Measurements from ENCODE around the gene GNLY.

Gene GNLY

DNA sequence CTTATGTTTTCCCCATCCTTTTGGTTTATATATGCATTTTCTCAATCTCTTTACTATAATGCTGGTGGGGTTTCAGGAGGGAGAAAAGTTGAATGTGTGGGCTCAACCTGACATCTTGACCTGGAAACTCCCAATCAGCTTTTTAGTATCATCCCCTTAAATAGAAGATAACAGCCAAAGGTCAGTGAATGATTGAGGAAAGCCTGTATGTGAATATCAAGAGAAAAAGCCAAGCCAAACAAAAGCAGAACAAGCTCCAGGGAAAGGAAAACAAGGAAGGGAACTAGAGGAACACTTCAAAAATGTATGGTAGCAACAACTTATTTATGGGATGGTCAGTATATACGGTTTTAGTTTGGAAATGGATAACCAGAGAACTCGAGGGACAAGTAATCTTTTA, 31.3 kb downstream of the GNLY start:
- no peak for DNase-seq (ENCODE audit: low read depth, low spot score)

DNA sequence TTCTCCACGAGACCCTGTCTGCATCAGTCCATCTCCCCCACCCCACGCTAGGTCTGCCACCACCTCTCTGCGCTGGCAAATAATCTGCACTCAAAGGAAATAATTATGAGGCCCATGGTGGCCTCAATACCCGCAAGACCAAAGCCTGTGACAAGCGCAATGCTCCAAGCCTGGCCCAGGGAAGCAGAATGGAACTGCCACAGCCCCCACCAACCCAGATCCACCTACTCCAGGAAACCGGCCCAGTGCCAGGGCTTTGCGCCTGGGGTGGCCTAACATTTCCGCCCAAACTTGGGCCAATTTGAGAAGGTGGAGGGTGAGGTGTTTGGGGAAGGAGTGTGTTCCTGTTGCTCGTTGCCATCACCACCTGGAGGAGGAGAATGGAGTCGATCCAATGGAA, 33.6 kb downstream of the GNLY start:
- DNase-seq (ENCODE audit: low read depth, low spot score): no peak

DNA sequence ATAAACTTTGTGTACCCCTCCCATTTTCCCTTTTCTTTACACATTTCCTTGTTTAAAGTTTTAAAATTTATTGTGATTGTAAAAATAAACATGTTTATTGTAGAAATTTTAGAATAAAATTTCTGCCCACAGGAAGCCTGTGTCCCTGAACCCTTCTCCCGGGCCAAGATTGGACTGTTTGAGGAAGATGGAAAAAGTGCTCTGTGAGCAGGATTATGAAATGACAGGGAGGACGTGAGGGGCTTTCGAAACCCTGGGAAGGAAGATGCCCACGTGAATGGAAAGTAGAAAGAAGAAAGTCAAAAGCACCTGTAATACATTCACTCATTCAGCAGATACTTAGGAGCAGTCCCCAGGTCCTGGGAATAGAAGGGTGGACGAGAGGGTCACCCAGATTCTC, 34.2 kb downstream of the GNLY start:
- no peak for DNase-seq (ENCODE audit: low read depth, low spot score)

DNA sequence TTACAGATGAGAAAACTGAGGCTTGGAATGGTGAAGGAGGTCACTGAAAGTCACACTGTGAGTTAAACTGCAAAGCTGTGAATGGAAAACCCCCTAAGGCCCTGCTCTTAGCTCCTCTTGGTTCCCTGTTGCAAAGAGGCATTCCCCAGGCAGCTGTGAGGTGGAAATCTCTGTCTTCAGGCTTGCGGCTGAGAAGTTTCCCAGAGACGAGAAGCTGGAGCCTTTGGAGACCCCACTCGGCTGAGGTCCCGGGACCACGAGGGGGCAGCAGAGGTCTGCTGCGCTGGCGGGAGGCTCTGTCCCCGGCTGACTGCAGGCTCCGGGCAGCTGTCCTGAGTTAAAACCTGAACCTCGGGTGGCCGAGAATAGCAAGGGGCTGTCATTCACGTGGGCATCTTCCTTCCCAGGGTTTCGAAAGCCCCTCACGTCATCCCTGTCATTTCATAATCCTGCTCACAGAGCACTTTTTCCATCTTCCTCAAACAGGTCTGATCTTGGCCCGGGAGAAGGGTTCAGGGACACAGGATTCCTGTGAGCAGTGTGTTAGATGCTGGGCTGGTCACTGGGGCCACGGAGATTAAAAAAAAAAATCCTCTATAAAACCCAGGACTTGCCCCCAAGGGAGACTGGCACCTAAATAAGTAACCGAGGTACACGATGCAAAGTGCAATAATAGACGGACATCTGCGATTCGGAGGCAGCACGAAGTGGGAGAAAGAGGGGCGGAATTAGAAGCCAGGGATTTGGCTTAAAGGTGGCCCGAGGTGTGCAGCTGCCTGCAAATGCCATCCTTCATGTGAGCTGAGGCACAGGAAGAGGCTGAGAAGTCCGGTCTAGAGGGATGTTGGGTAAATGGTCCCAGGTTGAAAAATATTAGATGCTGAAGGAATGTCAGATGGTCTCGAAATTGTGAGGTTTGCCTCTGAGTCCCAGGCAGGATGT, 35.0 kb downstream of the GNLY start:
- DNase-seq (ENCODE audit: low read depth, low spot score): peak; percentile 38

DNA sequence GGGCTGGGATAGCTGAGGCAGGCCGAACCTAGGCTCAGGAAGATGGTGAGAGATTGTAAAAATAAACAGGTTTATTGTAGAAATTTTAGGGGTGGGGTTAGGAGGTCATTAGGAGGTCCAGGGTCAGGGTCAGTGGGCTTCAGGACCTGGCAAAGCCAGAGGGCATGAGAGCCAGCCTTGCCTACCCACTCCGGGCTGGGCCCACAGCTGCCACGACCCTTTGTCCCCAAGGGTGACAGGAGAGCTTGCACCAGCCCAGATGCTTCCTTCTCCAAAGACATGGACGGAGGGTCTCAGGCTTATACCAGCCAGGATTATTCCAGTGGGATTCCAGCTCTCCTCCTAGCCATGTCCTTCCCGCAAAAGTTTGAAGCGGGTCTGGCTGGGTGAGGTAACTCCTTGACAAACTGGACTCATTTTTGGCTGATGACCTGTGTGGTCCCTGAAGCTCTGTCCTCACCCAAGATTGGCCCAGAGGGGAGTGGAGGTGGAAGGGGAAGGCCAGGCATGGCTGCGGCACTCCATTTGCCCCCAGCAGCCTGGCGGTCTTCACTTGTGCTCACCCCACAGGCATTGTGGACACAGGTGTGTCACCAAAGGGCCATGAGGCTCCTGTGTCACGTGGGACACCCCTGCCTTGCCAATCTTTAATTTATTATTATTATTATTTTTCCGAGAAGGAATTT, 35.8 kb downstream of the GNLY start:
- DNase-seq (ENCODE audit: low read depth, low spot score): no peak

DNA sequence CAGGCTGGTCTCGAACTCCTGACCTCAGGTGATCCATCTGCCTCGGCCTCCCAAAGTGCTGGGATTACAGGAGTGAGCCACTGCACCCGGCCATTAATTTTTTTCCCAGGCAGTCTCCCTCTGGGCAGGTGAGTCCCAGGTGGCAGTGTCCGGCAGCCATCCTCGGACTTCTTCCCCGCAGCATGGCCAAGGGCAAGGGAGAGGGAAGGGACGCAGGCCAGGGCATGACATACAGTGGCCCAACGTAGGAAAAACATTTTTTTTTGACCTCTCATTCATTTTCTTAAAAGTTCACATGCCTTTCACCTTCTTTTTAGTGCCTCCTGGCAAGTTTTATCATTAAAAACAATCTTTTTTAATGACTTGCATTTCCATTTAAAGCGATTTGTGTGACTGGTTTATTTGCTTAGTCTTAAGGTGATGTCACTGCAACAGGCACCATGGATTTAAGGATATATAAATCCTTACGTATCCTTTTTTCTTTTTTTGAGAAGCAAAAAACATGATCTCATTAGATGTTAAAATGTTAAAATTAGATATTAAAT, 36.6 kb downstream of the GNLY start:
- DNase-seq (ENCODE audit: low read depth, low spot score): no peak

DNA sequence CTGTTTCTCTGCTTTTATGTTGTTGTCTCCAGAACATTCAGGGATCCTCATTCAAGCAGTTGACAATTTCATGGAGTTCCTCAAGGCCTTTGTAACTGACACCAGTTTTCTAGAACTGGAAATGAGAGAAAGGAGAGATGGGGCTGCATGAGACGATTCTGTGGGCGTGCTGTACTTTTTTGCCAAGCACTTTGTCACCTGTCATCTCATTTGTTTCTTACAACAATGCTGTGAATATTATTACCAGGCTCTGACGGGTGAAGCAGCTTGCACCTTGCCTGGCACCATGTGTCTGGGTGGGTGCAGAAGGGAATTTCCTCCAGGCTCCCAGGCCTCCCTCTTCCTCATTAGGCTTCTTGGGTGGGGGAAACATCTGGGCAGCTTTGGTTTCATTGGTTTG, 37.4 kb downstream of the GNLY start:
- no peak for DNase-seq (ENCODE audit: low read depth, low spot score)

DNA sequence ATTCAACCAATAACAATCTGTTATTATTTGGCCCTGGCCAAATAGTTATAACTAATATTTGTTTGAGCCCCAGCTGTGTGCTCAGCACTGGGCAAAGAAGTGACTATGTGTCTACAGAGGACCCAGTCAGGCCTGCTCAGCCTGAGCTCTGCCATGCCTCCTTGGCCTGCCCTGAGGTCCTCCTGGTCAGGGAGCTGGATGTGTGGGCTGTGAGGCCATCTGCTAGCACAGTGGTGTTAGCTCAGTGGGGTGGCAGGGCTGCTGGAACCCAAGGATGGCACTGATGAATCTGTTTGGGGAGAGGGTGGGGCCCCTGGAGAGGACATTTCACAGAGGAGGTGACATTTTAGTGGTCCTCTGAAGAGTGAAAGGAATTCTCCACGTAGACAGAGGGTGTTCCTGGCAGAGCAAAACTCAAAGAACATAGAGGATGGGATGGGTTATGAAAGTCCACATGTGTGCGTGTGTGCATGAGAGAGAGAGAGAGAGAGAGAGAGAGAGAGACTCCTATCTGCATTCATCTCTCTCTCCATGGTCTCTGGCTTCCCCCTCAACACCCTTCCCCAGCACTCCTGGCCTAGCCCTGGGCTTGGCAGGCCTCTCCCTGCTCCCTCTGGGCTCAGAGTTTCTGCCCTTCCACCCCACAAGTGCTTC, 38.4 kb downstream of the GNLY start:
- DNase-seq (ENCODE audit: low read depth, low spot score): no peak

DNA sequence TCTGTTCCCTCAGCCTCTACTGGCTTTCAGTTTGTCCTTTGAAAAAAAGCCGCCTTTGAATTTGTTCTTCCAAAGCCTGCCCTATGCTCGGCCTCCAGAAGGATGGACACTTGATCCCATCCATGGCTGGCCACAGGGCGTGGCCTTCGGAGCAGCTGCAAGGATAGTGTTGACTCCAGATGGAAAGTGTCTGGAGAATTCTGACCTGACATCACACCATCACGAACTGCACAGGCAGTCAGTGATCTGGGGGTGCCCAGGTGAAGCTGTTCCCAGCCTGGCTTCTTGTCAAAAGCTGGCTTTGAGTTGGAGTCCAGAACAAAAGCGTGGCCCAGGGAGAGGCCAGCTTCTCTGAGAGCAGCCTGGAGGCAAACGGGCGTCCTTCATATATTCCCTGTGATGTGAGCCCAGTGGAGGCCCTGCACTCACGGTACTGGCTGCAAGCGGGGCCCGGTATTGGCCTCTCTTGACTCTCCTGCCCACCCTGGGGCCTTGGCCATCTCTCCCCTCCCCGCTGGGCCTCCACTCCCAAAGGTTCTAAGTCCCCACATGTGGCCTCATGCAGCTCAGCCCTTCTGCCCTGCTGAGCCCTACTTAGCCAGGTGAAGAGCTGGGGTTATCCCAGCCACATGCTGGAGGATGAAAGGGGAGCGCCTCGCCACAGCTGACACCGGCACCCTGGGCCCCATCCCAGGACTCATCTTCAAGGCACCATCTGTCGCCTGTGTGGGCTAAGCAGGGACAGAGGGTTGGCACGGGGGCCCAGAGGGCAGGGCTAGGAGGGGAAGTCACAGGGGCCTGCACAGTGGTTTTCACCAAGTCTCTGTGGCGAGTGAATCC, 39.2 kb downstream of the GNLY start:
- DNase-seq (ENCODE audit: low read depth, low spot score): no peak

DNA sequence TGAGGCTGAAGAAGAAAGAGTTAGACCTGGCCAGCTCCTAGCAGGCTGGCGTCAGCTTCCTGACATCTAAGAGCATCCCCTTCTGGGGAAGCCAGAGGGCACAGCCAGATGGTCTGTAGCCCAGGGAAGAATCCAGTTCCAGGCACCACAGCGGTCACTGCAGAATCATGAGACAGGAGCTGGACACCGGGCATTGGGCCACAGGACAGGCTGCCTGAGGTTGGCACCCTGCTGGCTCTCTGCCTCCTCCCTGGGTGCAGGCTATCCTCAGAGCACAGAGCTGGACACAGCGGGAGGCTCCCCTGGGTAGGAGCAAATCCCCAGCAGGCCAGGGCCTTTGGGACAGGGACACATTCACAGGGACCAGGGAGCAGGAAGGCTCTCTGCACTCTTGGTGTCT, 39.9 kb downstream of the GNLY start:
- DNase-seq (ENCODE audit: low read depth, low spot score): no peak

DNA sequence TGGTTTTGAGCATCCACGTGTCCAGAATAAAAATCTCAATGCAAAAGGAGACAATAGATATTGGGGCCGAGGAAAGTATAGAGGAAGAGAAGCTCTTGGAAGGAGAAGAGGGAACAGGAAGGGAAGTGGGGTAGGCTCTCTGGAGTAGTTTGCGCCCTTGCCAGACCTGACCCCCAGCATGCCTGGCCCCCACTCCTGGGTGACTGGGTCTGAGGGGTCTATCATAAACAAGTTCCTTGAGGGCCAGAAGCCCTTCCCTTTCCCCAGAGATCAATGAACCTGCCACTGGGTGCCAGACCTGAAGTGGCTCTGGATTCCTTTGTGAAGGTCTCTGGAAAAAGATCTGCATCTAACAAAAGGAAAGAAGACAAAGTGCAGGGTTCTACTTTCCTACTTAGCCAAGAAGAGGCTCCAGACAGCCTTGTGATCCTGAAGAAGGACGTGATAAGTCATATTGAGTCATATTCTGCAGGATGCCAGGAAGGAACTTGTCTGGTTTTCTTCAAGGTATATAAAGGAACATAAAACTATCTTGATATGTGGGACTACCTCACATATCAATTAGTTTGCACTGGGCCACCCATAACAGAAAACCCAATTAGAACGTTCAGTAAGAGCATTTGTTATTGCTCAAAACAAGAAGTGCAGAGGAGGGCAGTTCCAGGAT, 40.9 kb downstream of the GNLY start:
- no peak for DNase-seq (ENCODE audit: low read depth, low spot score)

DNA sequence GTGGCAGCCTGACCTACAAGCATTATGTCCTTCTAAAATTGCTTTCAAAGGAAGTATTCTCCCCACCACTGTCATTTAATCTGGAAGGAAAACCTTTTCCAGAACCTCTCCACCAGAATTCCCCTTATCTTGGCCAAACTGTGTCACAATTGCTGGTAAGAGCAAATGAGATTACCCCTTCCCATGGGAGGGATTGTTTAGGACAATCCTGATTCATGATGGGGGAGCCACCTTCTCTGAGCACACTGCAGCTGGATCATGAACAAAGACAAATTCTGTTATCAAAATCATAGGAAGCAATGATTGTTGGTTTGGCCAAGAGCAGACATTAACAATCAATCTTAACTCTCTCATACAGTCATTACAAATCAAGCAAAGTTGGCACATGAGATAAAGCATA, 41.5 kb downstream of the GNLY start:
- no peak for DNase-seq (ENCODE audit: low read depth, low spot score)

DNA sequence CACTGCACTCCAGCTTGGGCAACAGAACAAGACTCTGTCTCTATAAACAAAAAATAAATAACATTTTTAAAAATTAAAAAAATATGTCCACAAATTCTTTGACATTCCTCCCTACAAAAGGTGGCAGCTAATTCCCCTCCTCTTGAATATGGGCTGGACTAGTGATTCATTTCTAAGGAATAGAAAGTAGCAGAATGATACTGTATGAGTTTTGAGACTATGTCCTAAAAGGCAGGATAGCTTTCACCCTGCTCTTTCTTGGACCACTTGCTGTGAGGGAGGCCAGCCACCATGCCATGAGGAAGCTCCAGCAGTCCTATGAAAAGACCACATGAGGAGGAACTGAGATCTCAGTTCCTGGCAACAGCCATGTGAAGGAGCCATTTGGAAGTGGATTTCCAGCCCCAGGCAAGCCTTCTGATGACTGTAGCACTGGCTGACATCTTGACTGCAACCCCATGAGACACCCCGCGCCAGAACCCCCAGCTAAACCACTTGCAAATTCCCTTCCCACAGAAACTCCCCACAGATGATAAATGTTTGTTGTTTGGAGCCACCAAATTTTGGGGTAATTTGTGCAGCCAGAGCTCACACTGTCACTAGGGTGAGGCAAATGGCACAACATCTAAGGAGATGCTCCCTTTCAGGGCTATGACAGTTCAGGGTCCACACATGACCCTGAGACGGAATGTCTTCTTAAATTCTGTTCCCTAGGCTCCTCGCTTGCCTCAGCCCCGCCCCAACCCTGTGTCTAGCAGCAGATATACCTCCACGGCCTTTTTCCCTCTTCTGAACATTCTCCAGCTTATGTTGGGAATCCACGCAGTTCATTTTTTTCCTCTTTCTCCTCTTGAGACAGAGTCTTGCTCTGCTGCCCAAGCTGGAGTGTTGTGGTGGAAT, 42.5 kb downstream of the GNLY start:
- DNase-seq (ENCODE audit: low read depth, low spot score): no peak

DNA sequence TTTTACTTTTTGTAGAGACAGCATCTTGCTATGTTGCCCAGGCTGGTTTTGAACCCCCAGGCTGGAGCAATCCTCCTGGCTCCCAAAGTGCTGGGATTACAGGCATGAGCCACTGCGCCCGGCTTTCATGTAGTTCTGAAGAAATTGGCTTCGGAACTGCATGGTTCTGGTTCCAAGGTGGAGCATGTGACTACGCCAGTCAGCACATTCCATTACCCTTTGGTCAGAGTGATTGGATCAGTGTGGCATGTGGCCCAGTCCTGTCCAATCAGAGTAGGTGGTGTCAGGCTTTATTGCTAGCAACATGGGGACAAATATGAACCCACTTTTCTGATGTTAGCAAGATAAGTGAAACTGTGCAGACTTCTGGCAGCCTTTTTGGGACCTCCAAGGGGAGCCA, 43.3 kb downstream of the GNLY start:
- DNase-seq (ENCODE audit: low read depth, low spot score): no peak

DNA sequence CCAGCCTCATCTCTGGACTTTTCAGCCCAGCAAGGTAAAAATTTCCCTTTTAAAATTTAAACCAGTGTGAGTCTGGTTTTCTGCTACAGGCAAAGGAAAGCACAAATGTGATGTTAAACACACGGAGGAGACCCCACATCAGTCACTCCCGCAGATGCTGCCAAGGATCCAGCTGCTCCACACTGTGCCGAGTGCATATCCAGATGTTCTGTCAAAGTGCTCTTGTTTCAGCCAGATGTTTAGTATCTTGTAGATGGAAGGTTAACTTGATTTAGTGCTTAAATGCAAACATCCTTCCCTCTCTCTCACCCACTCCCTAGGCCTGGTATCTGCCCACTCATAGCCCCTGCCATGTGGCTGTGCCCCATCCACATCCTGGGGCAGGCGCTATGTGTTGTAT, 43.8 kb downstream of the GNLY start:
- no peak for DNase-seq (ENCODE audit: low read depth, low spot score)

DNA sequence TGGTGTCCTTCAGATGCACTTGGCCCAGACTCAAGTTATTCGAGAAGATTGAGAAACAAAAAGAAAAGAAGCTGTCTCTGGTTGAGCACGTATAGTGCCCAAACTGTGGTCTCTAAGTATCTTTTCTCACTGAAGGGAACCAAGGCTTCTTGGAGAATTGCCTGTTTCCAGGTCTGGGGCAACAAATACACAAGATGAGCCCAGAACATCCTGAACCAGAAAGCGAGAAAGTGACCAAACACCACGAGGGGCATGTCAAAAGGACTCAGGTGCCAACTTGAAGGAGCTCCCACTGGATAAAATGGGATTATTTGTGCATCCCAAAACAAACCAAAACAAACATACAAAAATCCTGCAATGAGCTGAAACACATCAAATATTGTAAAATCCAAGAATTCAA, 46.0 kb downstream of the GNLY start:
- DNase-seq (ENCODE audit: low read depth, low spot score): no peak

DNA sequence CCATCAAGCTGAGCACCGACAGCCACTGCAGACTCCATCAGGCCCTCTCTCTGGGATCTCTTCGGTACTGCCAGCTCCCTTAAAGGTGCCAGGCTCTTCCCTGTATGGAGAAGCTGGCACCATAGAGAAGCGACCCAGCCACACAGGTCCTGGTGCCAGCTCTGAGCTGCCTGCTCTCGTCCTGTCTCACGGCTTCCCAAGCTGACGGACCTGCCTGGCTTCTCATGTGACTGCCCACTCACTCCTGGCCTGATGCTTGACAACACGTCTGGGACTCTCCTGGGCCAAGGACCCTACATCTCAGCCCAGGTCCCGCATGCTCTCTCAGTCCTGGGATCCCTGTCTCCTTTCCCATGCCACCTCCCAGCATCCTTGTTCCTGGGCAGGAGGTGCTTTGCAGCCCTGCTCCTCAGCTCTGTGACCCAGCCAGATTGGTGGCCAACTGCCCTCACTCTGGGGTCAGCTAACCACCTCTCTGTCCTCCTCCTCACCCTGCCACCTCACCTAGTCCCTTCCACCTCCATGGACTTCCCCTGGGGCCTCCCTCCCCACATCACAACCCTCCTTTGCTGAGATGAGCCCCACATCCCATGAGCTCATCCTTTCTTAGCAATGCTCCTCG, 47.2 kb downstream of the GNLY start:
- DNase-seq (ENCODE audit: low read depth, low spot score): no peak

DNA sequence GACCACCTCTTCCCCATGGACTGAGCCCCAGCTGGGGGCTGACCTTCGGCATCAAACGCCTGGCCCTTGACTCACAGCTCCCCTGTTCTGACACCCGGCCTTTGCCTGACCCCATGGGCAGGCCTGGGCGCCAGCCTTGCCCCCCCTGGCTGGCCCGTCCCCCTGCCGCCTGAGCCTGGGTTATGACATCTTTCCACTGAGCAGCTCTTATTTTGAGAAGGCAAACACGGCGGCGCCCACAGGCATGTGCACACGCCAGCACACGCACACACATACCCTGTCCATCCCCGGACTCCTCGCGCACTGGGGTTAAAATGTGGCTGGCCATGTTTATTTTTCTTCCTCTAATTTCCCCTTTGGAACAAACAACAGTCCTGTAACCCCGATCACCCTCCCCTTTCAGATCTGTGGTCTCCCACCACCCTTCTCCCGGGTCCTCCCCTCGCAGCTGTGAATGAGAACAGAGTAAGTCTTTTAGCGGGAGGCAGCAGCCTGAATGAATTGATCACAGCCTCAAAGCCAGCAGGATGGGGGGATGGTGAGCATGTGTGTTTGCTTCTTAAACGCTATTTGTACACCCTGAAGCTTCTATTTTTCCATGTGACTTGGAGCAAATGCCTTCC, 47.8 kb downstream of the GNLY start:
- DNase-seq (ENCODE audit: low read depth, low spot score): no peak

Data from iPS DF 19.7 (cell line).